Astrocyte (in vitro differentiated cells and primary cell): Measurements from ENCODE around the gene PNMA1. TPM values are rescaled to one million over a fixed set of nuclear protein-coding genes. Genes with fewer than 3 reads are reported as not detected.

Source experiments
- DNase-seq: peaks from one replicate; pipeline ENCODE4 v3.0.0-alpha.2; 2010; ENCODE audit warnings: low read depth
- FAIRE-seq: peaks from 2 replicates; lab custom pipeline; 2011; peaks lifted over from hg19 to GRCh38; lab: Jason Lieb, UNC
- H2AFZ ChIP-seq: 2 replicates; pipeline ENCODE4 v1.6.0; 2012; ENCODE audit warnings: low read depth, low read length, inconsistent platforms
- H3K27ac ChIP-seq: 2 replicates; pipeline ENCODE4 v1.5.1; 2011; ENCODE audit warnings: low read depth, low read length, inconsistent platforms
- H3K27me3 ChIP-seq: 2 replicates; pipeline ENCODE4 v1.6.0; 2011; ENCODE audit warnings: low read length, inconsistent platforms; ENCODE audit not compliant: insufficient read depth
- H3K36me3 ChIP-seq: 2 replicates; pipeline ENCODE4 v1.5.1; 2011; ENCODE audit warnings: low read length, inconsistent platforms; ENCODE audit not compliant: insufficient read depth
- H3K4me1 ChIP-seq: 2 replicates; pipeline ENCODE4 v1.5.1; 2011; ENCODE audit warnings: low read length, inconsistent platforms; ENCODE audit not compliant: insufficient read depth
- H3K4me2 ChIP-seq: 2 replicates; pipeline ENCODE4 v1.6.0; 2012; ENCODE audit warnings: low read length, inconsistent platforms
- H3K4me3 ChIP-seq: 2 replicates; pipeline ENCODE4 v1.5.1; 2011; ENCODE audit warnings: low read depth, mild to moderate bottlenecking, low read length, inconsistent platforms; ENCODE audit not compliant: insufficient read depth
- H3K79me2 ChIP-seq: 2 replicates; pipeline ENCODE4 v1.6.0; 2012; ENCODE audit warnings: mild to moderate bottlenecking, low read length, inconsistent platforms; ENCODE audit not compliant: insufficient read depth
- H3K9ac ChIP-seq: 2 replicates; pipeline ENCODE4 v1.6.0; 2012; ENCODE audit warnings: mild to moderate bottlenecking, low read length, inconsistent platforms
- H3K9me3 ChIP-seq: 2 replicates; pipeline ENCODE4 v1.5.1; 2012; ENCODE audit warnings: low read depth, mild to moderate bottlenecking, low read length, inconsistent platforms; ENCODE audit not compliant: insufficient read depth
- H4K20me1 ChIP-seq: 2 replicates; pipeline ENCODE4 v1.6.0; 2012; ENCODE audit warnings: low read length, inconsistent platforms; ENCODE audit not compliant: insufficient read depth
- H3K27ac Mint-ChIP-seq: one replicate; pipeline ENCODE4 v1.8.0; 2021; ENCODE audit warnings: mild to moderate bottlenecking, mixed read lengths; ENCODE audit not compliant: unreplicated experiment
- H3K27me3 Mint-ChIP-seq: one replicate; pipeline ENCODE4 v1.8.0; 2021; ENCODE audit warnings: low read depth, mixed read lengths; ENCODE audit not compliant: unreplicated experiment
- H3K36me3 Mint-ChIP-seq: one replicate; pipeline ENCODE4 v1.8.0; 2021; ENCODE audit warnings: low read depth, mixed read lengths; ENCODE audit not compliant: unreplicated experiment
- H3K4me1 Mint-ChIP-seq: one replicate; pipeline ENCODE4 v1.8.0; 2021; ENCODE audit warnings: low read depth, mixed read lengths; ENCODE audit not compliant: unreplicated experiment
- H3K4me3 Mint-ChIP-seq: one replicate; pipeline ENCODE4 v1.8.0; 2021; ENCODE audit warnings: mild to moderate bottlenecking, moderate library complexity, mixed read lengths; ENCODE audit not compliant: unreplicated experiment
- H3K9me3 Mint-ChIP-seq: one replicate; pipeline ENCODE4 v1.8.0; 2021; ENCODE audit warnings: mild to moderate bottlenecking, mixed read lengths; ENCODE audit not compliant: unreplicated experiment
- EZH2 ChIP-seq: IDR thresholded peaks from 2 replicates; pipeline ENCODE4 v1.6.1; 2012; ENCODE audit warnings: mild to moderate bottlenecking, low read length, inconsistent platforms; ENCODE audit not compliant: insufficient read depth
- total RNA-seq: library from RNA; stranded (reverse); gene quantifications from 2 replicates; pipeline ENCODE4 v1.2.1, GENCODE V29; 2021
- TF ChIP-seq, protein P1 (sequence below): IDR thresholded peaks from 2 replicates; pipeline ENCODE4 v1.5.1; 2011; ENCODE audit warnings: low read depth, mild to moderate bottlenecking, inconsistent platforms, low read length, moderate library complexity; ENCODE audit not compliant: insufficient read depth

Gene PNMA1
- total RNA-seq, 1 donor from 2014 or later: 67.4 TPM

DNA sequence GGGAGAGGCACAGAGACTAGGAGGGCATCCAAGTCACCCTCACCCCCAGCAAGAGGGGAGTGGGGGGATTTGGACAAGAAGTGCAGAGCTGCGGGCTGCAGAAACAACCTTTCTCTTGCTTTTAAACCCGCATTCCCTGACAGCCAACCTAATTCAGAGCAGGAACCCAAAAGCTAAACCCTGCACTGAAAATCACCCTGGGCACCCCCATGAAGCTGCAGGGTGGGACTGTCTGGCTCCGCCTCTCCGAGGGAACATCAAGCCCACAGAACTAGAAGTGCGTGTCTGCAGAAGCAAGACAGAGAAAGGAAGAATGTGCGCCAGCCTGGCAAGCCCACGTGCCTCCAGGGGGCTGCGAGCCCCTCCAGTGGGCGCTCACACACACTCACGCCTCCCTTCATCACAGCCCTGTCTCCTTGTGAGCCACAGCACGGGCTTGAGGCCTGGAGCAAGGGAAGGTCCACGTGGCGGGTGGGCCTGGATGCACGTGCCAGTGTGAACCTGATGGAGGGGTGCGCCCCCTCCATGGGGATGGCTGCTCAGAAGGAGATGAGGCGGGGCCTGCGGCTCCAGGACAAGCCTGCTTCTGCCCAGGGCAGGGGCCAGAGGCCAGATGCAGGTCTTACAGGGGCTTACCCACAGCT lies 27.8 kb upstream of the PNMA1 start:
- Mint-ChIP-seq H3K27ac (peak overlapping the region; percentile 53), H3K27me3 (no peaks in the 10 kb centered on the region), H3K4me1 (peaks cover 62% of the 10 kb centered on the region), H3K9me3 (no peaks in the 10 kb centered on the region), H3K4me3 (peak overlapping the region; percentile 34), H3K36me3 (peaks cover 2% of the 10 kb centered on the region)
- peaks cover 2% of the 10 kb centered on the region for H3K36me3 ChIP-seq
- H2AFZ ChIP-seq: no peak overlapping the region
- H3K27me3 ChIP-seq: no peaks in the 10 kb centered on the region
- H3K9me3 ChIP-seq: no peaks in the 10 kb centered on the region
- TF ChIP-seq, protein P1, sequence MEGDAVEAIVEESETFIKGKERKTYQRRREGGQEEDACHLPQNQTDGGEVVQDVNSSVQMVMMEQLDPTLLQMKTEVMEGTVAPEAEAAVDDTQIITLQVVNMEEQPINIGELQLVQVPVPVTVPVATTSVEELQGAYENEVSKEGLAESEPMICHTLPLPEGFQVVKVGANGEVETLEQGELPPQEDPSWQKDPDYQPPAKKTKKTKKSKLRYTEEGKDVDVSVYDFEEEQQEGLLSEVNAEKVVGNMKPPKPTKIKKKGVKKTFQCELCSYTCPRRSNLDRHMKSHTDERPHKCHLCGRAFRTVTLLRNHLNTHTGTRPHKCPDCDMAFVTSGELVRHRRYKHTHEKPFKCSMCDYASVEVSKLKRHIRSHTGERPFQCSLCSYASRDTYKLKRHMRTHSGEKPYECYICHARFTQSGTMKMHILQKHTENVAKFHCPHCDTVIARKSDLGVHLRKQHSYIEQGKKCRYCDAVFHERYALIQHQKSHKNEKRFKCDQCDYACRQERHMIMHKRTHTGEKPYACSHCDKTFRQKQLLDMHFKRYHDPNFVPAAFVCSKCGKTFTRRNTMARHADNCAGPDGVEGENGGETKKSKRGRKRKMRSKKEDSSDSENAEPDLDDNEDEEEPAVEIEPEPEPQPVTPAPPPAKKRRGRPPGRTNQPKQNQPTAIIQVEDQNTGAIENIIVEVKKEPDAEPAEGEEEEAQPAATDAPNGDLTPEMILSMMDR: no peak
- TF ChIP-seq EZH2: no peak
- no peak for DNase-seq
- peak overlapping the region; percentile 44 for H3K4me3 ChIP-seq
- H3K4me2 ChIP-seq: peak overlapping the region; percentile 82
- peak overlapping the region; percentile 37 for H3K9ac ChIP-seq
- peak overlapping the region; percentile 20 for H3K27ac ChIP-seq
- no peak for FAIRE-seq
- peaks cover 93% of the 10 kb centered on the region for H4K20me1 ChIP-seq
- H3K79me2 ChIP-seq: peaks cover 93% of the 10 kb centered on the region
- H3K4me1 ChIP-seq: peaks cover 61% of the 10 kb centered on the region

DNA sequence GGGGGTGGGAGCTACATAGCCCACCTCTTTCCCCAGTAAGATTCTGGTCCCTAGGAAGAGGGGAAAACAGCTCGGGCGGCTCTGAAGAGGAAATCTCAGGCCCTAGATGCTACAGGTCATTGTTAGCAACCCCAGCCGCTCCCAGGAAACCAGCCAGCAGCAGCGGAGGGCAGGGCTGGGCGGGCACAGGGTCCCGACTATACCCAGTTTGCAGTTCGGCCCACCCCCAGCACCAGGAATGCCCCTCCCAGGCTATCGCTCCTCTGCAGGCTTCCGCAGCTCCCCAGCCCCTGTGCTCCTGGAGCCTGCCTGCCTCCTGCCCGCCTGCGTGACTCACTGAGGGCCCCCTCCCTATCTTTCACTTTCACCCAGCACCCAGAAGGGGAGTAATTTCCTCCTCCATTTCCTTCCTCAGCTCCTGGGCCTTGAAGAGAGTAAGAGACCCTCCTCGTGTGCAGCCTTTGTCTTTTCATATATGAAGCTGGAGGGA lies 27.2 kb upstream of the PNMA1 start:
- peak overlapping the region; percentile 82 for H3K4me2 ChIP-seq
- peaks cover 3% of the 10 kb centered on the region for H3K36me3 Mint-ChIP-seq
- peaks cover 3% of the 10 kb centered on the region for H3K36me3 ChIP-seq
- peaks cover 93% of the 10 kb centered on the region for H4K20me1 ChIP-seq
- peak overlapping the region; percentile 44 for H3K4me3 ChIP-seq
- no peaks in the 10 kb centered on the region for H3K9me3 Mint-ChIP-seq
- H3K9ac ChIP-seq: peak overlapping the region; percentile 37
- H3K4me3 Mint-ChIP-seq: peak overlapping the region; percentile 34
- no peaks in the 10 kb centered on the region for H3K27me3 ChIP-seq
- peak overlapping the region; percentile 20 for H3K27ac ChIP-seq
- no peak for FAIRE-seq
- no peak overlapping the region for H2AFZ ChIP-seq
- peak; percentile 68 for DNase-seq
- H3K27ac Mint-ChIP-seq: peak overlapping the region; percentile 7
- no peaks in the 10 kb centered on the region for H3K27me3 Mint-ChIP-seq
- no peak for TF ChIP-seq EZH2
- TF ChIP-seq, protein P1: no peak
- peaks cover 92% of the 10 kb centered on the region for H3K79me2 ChIP-seq
- peaks cover 56% of the 10 kb centered on the region for H3K4me1 ChIP-seq
- H3K9me3 ChIP-seq: no peaks in the 10 kb centered on the region
- H3K4me1 Mint-ChIP-seq: peaks cover 57% of the 10 kb centered on the region
